T-cell (primary cell): Measurements from ENCODE around the gene FAM163B. TPM values are rescaled to one million over a fixed set of nuclear protein-coding genes. Genes with fewer than 3 reads are reported as not detected.

ENCODE experiments used
- ATAC-seq, 4 experiments: fragments of 200-7000 bp in 3 of 4; fragments of 150-1000 bp in 1 of 4; cut with Tn5 transposase; replicated peaks in 1 of 4; 1 replicate in 3 of 4; 2 replicates in 1 of 4; pipeline ENCODE4 v1.10.0; 2021; ENCODE audit warnings: moderate library complexity in 3 of 4, mild to moderate bottlenecking in 2 of 4, moderate number of reproducible peaks in 1 of 4
- CTCF ChIA-PET, 2 donors: fragments of 300-600 bp; sonication (Branson Sonifier 250); formaldehyde crosslinking; loops; one replicate each; lab custom pipeline; 2022; ENCODE audit warnings: antibody characterized with exemption in 2 of 2; lab: Charles Lee
- POLR2A ChIA-PET, 2 donors: fragments of 300-600 bp; sonication (Branson Sonifier 250); formaldehyde crosslinking; loops; one replicate each; lab custom pipeline; 2022; ENCODE audit warnings: antibody characterized with exemption in 2 of 2; lab: Charles Lee
- DNase-seq, 35 experiments: peaks; one replicate each; pipeline versions ENCODE4 v3.0.0 to v3.0.0-alpha.2; 2013 to 2023
- H3K27ac ChIP-seq: one replicate; pipeline ENCODE4 v1.5.1; 2013; ENCODE audit warnings: low read length
- H3K27me3 ChIP-seq, 2 experiments: replicated peaks in 1 of 2; 1 replicate in 1 of 2; 2 replicates in 1 of 2; pipeline versions ENCODE4 v1.6.1 to v1.7.0; 2013; ENCODE audit warnings: low read length in 1 of 2, mixed read lengths in 1 of 2; ENCODE audit not compliant: control insufficient read depth in 2 of 2, insufficient read depth in 2 of 2; ENCODE audit errors: extremely low read depth in 1 of 2
- H3K36me3 ChIP-seq, 2 donors: 1 replicate in 1 of 2; 2 replicates in 1 of 2; pipeline versions ENCODE4 v1.6.1 to v1.7.0; 2013; ENCODE audit warnings: low read length in 1 of 2; ENCODE audit not compliant: control insufficient read depth in 2 of 2, insufficient read depth in 1 of 2; ENCODE audit errors: extremely low read depth in 1 of 2
- H3K4me1 ChIP-seq, 2 experiments: 1 replicate in 1 of 2; 2 replicates in 1 of 2; pipeline versions ENCODE4 v1.6.1 to v1.7.0; 2013; ENCODE audit warnings: low read length in 2 of 2, mixed read lengths in 1 of 2; ENCODE audit not compliant: insufficient read depth in 2 of 2, control insufficient read depth in 1 of 2; ENCODE audit errors: extremely low read depth in 1 of 2
- H3K4me3 ChIP-seq, 2 donors: 1 replicate in 1 of 2; 2 replicates in 1 of 2; pipeline versions ENCODE4 v1.5.1 to v1.7.0; 2013; ENCODE audit warnings: mild to moderate bottlenecking in 2 of 2, low read length in 1 of 2, moderate library complexity in 1 of 2; ENCODE audit not compliant: control insufficient read depth in 1 of 2; ENCODE audit errors: extremely low read depth in 1 of 2
- H3K9me3 ChIP-seq: 2 replicates; pipeline ENCODE4 v1.7.0; 2013
- H3K27ac Mint-ChIP-seq, 2 donors: one replicate each; pipeline ENCODE4 v1.8.0; 2020 to 2021; ENCODE audit warnings: mild to moderate bottlenecking in 2 of 2, mixed read lengths in 2 of 2
- H3K27me3 Mint-ChIP-seq, 2 donors: one replicate each; pipeline ENCODE4 v1.8.0; 2021 to 2022; ENCODE audit warnings: mixed read lengths in 2 of 2
- H3K36me3 Mint-ChIP-seq: one replicate; pipeline ENCODE4 v1.8.0; 2021; ENCODE audit warnings: mixed read lengths
- H3K4me1 Mint-ChIP-seq, 3 donors: one replicate each; pipeline ENCODE4 v1.8.0; 2020 to 2022; ENCODE audit warnings: mixed read lengths in 3 of 3, mild to moderate bottlenecking in 1 of 3
- H3K4me3 Mint-ChIP-seq, 3 donors: one replicate each; pipeline ENCODE4 v1.8.0; 2020 to 2022; ENCODE audit warnings: mild to moderate bottlenecking in 3 of 3, mixed read lengths in 3 of 3, moderate library complexity in 3 of 3
- H3K9me3 Mint-ChIP-seq, 3 donors: one replicate each; pipeline ENCODE4 v1.8.0; 2020 to 2022; ENCODE audit warnings: mixed read lengths in 3 of 3
- WGBS: methylation state at CpG from one replicate; pipeline ENCODE4 v1.1.5; 2013; ENCODE audit warnings: missing lambda C conversion rate; ENCODE audit not compliant: insufficient coverage; 5-methylcytosine and 5-hydroxymethylcytosine counted together
- total RNA-seq, 35 experiments: library from RNA in 6 of 35; stranded (reverse) in 6 of 35; fragments of 120-200 nt in 1 of 35; gene quantifications; one replicate each; pipeline versions ENCODE4 v1.2.1 to v1.2.4 and lab custom pipeline; 2013 to 2026

FAM163B gene
- total RNA-seq, 5 donors from 2014 or later (not counting 1 experiment from before 2014, with no cell fraction given), result not detected

GRCh38 chr9:133571896-133572595, 37.1 kb downstream of the FAM163B start:
- ChIA-PET POLR2A (no interaction called here), CTCF (no interaction called here)

DNA sequence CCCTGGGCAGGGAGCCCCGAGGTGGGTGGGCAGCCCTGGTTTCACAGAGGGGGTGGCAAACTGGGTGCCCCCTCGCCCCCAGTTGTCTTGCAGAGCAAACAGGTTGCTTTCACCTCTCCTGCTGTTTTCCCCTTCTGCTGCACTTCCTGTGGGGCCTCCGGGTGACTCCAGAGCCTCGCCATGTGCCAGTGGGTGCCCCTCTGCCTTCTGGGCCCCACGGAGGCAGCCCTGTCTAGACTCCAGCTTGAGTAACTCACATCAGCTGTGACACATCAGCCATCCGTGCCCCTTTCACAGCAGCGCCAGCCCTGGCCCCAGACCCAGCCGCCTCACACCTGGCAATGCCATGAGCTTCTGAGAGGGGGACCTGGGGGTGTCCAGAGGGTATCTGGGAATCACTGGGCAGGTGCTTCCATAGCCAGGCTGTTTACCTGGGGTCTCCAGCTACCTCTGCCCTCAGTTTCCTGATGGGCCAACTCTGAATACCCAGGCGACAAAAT, 37.7 kb downstream of the FAM163B start:
- no peaks in the 10 kb centered on the region for H3K36me3 ChIP-seq
- H3K4me3 ChIP-seq, result no peak overlapping the region
- H3K4me1 Mint-ChIP-seq, result peaks cover 0 to under 1% (median 0%) of the 10 kb centered on the region in 3 donors
- no peaks in the 10 kb centered on the region for H3K9me3 ChIP-seq
- peaks cover 1 to 16% of the 10 kb centered on the region in 2 donors for H3K27me3 Mint-ChIP-seq
- no peaks in the 10 kb centered on the region for H3K36me3 Mint-ChIP-seq
- H3K9me3 Mint-ChIP-seq, result no peaks in the 10 kb centered on the region
- ChIA-PET CTCF (interaction anchor here in 1 of 2 donors (0.6 kb wide), 1 partner anchor 301 kb away, joined by 4 read pairs; no protein-coding TSS in a partner anchor), POLR2A (no interaction called here)
- H3K27me3 ChIP-seq, result peaks cover 0 to 36% of the 10 kb centered on the region in 2 experiments
- DNase-seq (no peak), ATAC-seq (no peak)
- no peaks in the 10 kb centered on the region for H3K4me1 ChIP-seq
- 46% methylated on average over 9 of the region's 9 CpGs for WGBS
- no peak overlapping the region for H3K27ac ChIP-seq
- no peak overlapping the region for H3K27ac Mint-ChIP-seq
- H3K4me3 Mint-ChIP-seq, result no peak overlapping the region

More at GRCh38 chr9:133571896-133572595, 37.1 kb downstream of the FAM163B start:
- no peak for ATAC-seq
- no peak overlapping the region for H3K27ac ChIP-seq
- peaks cover 7 to 22% of the 10 kb centered on the region in 2 donors for H3K27me3 Mint-ChIP-seq
- WGBS, result 81% methylated on average over 12 of the region's 20 CpGs
- no peak overlapping the region for H3K4me3 ChIP-seq
- H3K36me3 ChIP-seq, result no peaks in the 10 kb centered on the region
- H3K9me3 ChIP-seq, result no peaks in the 10 kb centered on the region
- peaks cover 0 to 5% of the 10 kb centered on the region in 2 experiments for H3K4me1 ChIP-seq
- no peaks in the 10 kb centered on the region for H3K9me3 Mint-ChIP-seq
- no peak overlapping the region for H3K27ac Mint-ChIP-seq
- peaks cover 0 to 38% of the 10 kb centered on the region in 2 experiments for H3K27me3 ChIP-seq
- H3K36me3 Mint-ChIP-seq, result no peaks in the 10 kb centered on the region
- no peak overlapping the region for H3K4me3 Mint-ChIP-seq
- DNase-seq, result no peak
- peaks cover 3 to 6% (median 6%) of the 10 kb centered on the region in 3 donors for H3K4me1 Mint-ChIP-seq

DNA sequence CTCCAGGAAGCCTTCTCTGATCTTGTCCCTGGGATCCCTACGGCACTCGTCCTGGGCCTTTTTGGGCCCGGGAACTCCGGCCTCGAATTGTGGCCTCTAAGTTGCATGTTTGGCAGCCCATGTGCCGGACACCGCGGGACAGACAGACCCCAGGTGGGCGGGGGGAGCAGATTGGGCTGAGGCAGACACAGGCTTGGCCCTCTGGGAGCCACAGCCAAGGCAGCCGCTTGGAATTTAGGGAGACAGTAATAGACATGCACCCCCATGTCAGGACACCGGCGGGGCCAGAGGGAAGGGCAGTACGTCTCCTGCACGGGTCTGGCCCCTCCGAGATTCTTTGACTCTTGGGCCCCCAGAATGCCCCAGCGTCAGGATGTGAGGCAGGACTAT, 38.5 kb downstream of the FAM163B start:
- Mint-ChIP-seq H3K27ac (no peak overlapping the region), H3K4me3 (no peak overlapping the region), H3K4me1 (no peaks in the 10 kb centered on the region), H3K27me3 (peaks cover 0 to 10% of the 10 kb centered on the region in 2 donors), H3K36me3 (no peaks in the 10 kb centered on the region), H3K9me3 (no peaks in the 10 kb centered on the region)
- Histone ChIP-seq H3K4me3 (no peak overlapping the region), H3K36me3 (no peaks in the 10 kb centered on the region), H3K27me3 (peaks cover 0 to 28% of the 10 kb centered on the region in 2 experiments), H3K27ac (no peak overlapping the region), H3K4me1 (no peaks in the 10 kb centered on the region), H3K9me3 (no peaks in the 10 kb centered on the region)
- no peak for DNase-seq
- ATAC-seq, result no peak
- CTCF ChIA-PET, result interaction anchor here in 1 of 2 donors (0.6 kb wide), 1 partner anchor 301 kb away, joined by 4 read pairs; no protein-coding TSS in a partner anchor
- POLR2A ChIA-PET, result no interaction called here
- WGBS, result 82% methylated on average over 15 of the region's 16 CpGs

DNA sequence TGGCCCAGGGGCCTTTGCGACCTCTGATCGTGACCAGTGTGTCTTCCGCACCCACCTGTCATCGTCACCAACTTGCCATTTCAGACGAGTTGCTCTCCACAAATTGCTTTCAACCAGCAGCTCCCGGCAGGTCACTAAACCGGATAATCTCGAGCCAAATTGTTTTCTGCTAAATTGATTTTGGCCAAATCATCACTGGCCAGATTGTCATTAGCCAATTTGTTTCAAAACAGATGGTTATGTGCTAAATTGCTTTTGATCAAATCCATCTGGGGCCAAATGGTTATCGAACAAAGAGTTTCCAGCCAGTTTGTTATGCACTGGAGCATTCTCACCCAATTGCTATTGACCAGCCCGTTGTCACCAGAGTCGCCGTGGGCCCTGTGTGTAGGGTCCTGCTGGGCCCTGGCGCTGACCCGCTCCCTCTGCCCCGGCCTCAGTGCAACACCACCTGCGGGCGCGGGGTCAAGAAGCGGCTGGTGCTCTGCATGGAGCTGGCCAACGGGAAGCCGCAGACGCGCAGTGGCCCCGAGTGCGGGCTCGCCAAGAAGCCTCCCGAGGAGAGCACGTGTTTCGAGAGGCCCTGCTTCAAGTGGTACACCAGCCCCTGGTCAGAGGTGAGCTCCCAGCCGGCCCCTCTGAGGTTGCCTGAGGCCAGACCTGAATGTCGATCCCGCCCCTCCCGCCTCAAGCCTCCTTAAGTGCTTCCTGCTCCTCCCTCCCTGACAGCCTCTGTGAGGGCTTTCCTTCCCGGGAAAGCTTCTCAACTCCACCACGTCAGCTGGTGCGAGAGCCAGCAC, 39.1 kb downstream of the FAM163B start:
- no peak overlapping the region for H3K4me3 ChIP-seq
- ATAC-seq (no peak), DNase-seq (no peak)
- POLR2A ChIA-PET, result no interaction called here
- Mint-ChIP-seq H3K9me3 (no peaks in the 10 kb centered on the region), H3K36me3 (no peaks in the 10 kb centered on the region), H3K27me3 (peaks cover 0 to 5% of the 10 kb centered on the region in 2 donors), H3K27ac (no peak overlapping the region), H3K4me3 (no peak overlapping the region), H3K4me1 (no peaks in the 10 kb centered on the region)
- H3K4me1 ChIP-seq, result no peaks in the 10 kb centered on the region
- H3K9me3 ChIP-seq, result no peaks in the 10 kb centered on the region
- H3K36me3 ChIP-seq, result no peaks in the 10 kb centered on the region
- CTCF ChIA-PET, result no interaction called here
- no peak overlapping the region for H3K27ac ChIP-seq
- H3K27me3 ChIP-seq, result peaks cover 0 to 22% of the 10 kb centered on the region in 2 experiments
- 83% methylated on average over 36 of the region's 36 CpGs for WGBS

DNA sequence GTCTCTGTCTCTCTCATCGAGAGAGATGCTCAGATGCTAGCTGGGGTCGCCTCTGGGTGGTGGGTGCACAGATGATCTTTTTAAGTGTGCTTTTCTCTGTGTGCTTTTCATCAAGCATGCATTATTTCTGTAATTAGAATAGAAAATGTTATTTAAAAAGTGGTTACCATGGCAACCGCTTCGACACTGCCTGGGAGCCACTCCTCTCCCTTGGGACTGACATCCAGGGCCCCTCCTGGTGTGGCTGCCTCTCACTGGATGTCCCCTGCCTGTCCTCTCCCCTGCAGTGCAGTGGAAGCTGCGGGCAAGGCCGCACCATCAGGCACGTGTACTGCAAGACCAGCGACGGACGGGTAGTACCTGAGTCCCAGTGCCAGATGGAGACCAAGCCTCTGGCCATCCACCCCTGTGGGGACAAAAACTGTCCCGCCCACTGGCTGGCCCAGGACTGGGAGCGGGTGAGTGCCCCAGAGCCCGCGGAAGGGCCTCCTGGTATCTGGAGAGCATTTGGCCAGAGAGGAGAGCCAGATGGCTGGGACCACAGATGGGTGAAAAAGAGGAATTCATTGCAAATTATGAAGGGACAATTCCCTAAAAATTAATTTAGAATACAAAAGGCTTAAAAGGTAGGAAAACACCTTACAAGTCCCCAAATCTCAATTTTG, 39.9 kb downstream of the FAM163B start:
- no peak for DNase-seq
- no peaks in the 10 kb centered on the region for H3K4me1 ChIP-seq
- Mint-ChIP-seq H3K36me3 (no peaks in the 10 kb centered on the region), H3K4me3 (no peak overlapping the region), H3K9me3 (no peaks in the 10 kb centered on the region), H3K27ac (no peak overlapping the region), H3K27me3 (peaks cover 0 to 4% of the 10 kb centered on the region in 2 donors), H3K4me1 (no peaks in the 10 kb centered on the region)
- no peak overlapping the region for H3K27ac ChIP-seq
- H3K4me3 ChIP-seq, result no peak overlapping the region
- H3K36me3 ChIP-seq, result no peaks in the 10 kb centered on the region
- POLR2A ChIA-PET, result no interaction called here
- no peak for ATAC-seq
- CTCF ChIA-PET, result no interaction called here
- no peaks in the 10 kb centered on the region for H3K9me3 ChIP-seq
- WGBS, result 82% methylated on average over 9 of the region's 14 CpGs
- H3K27me3 ChIP-seq, result peaks cover 0 to 19% of the 10 kb centered on the region in 2 experiments

- H3K27me3 ChIP-seq, result peaks cover 0 to 12% of the 10 kb centered on the region in 2 experiments
Observed at GRCh38 chr9:133568186-133568585, 41.0 kb downstream of the FAM163B start.

More at GRCh38 chr9:133568186-133568585, 41.0 kb downstream of the FAM163B start:
- no peak overlapping the region for H3K4me3 ChIP-seq
- ATAC-seq, result no peak
- Mint-ChIP-seq H3K4me3 (no peak overlapping the region), H3K9me3 (no peaks in the 10 kb centered on the region), H3K27me3 (peaks cover 0 to 3% of the 10 kb centered on the region in 2 donors), H3K36me3 (no peaks in the 10 kb centered on the region), H3K4me1 (peaks cover 4 to 7% (median 4%) of the 10 kb centered on the region in 3 donors), H3K27ac (no peak overlapping the region)
- peaks cover 0 to 4% of the 10 kb centered on the region in 2 experiments for H3K4me1 ChIP-seq
- H3K27ac ChIP-seq, result no peak overlapping the region
- ChIA-PET POLR2A (no interaction called here), CTCF (no interaction called here)
- DNase-seq, result no peak
- WGBS, result 97% methylated on average over 23 of the region's 33 CpGs
- H3K9me3 ChIP-seq, result no peaks in the 10 kb centered on the region
- no peaks in the 10 kb centered on the region for H3K36me3 ChIP-seq
